GM21528 (cell line): ENCODE results near the gene PTBP1.
"Not testable (repeated sequence)": the region's sequence is repeated elsewhere in the genome, so short reads cannot be mapped to it uniquely, and the experiment has no call there.

Experiments used
- ATAC-seq: cut with Tn5 transposase; IDR thresholded peaks from one replicate; pipeline ENCODE4 v1.9.1; 2021; ENCODE audit warnings: mild to moderate bottlenecking, moderate library complexity; ENCODE audit not compliant: unreplicated experiment, low FRiP score

Gene PTBP1

GRCh38 chr19:824885-825284 lies 27.6 kb downstream of the PTBP1 start:
- ATAC-seq = no peak

- no peak for ATAC-seq
Observed at GRCh38 chr19:825897-826644, 28.8 kb downstream of the PTBP1 start.

- no peak for ATAC-seq
Observed at GRCh38 chr19:827314-827709, 30.1 kb downstream of the PTBP1 start.

GRCh38 chr19:827710-828321 lies 30.6 kb downstream of the PTBP1 start, which contains the start of gene AZU1:
Gene AZU1, plus strand, starts transcription at chr19:827837. Its CDS starts 10 bp downstream, at chr19:827847.
- ATAC-seq = no peak

- no peak for ATAC-seq
Observed at GRCh38 chr19:829129-829758, 32.0 kb downstream of the PTBP1 start.

- ATAC-seq = no peak
Observed at GRCh38 chr19:831407-832369, 34.4 kb downstream of the PTBP1 start.

GRCh38 chr19:834216-834615 lies 37.0 kb downstream of the PTBP1 start:
- no peak for ATAC-seq

- ATAC-seq = no peak
Observed at GRCh38 chr19:835210-835810, 38.1 kb downstream of the PTBP1 start.

GRCh38 chr19:840519-841206 lies 43.4 kb downstream of the PTBP1 start, which contains the start of gene PRTN3:
Gene PRTN3, plus strand, starts transcription at chr19:840999. Its CDS starts 10 bp downstream, at chr19:841009.
- no peak for ATAC-seq

GRCh38 chr19:842802-843179 lies 45.5 kb downstream of the PTBP1 start:
- ATAC-seq = not testable (repeated sequence)

- no peak for ATAC-seq
Observed at GRCh38 chr19:843180-843835, 46.1 kb downstream of the PTBP1 start.

GRCh38 chr19:843836-844545 lies 46.7 kb downstream of the PTBP1 start:
- ATAC-seq = no peak

GRCh38 chr19:844546-844971 lies 47.3 kb downstream of the PTBP1 start:
- ATAC-seq = no peak

- no peak for ATAC-seq
Observed at GRCh38 chr19:845707-846521, 48.7 kb downstream of the PTBP1 start.

GRCh38 chr19:848386-848921 lies 51.2 kb downstream of the PTBP1 start:
- no peak for ATAC-seq

GRCh38 chr19:849195-849594 lies 51.9 kb downstream of the PTBP1 start:
- ATAC-seq = not testable (repeated sequence)
